ENCODE data around the gene LYRM1. TPM values are rescaled to one million over a fixed set of nuclear protein-coding genes. Genes with fewer than 3 reads are reported as not detected.

LYRM1 gene
- total and polyA plus RNA-seq, 2 experiments from 2014 or later: 18.7 to 24.8 TPM

- Mint-ChIP-seq H3K4me3 (no peak overlapping the region), H3K27ac (no peak overlapping the region), H3K9me3 (no peaks in the 10 kb centered on the region), H3K27me3 (ENCODE audit: insufficient read depth, low read depth, poor library complexity) (peaks cover 3% of the 10 kb centered on the region), H3K36me3 (ENCODE audit: low read depth) (peaks cover 3% of the 10 kb centered on the region; the same call in 1 of the 3 replicates), H3K4me1 (peaks cover 15% of the 10 kb centered on the region; the same call in 2 of the 3 replicates)
- H4K20me1 ChIP-seq (replicated peaks; ENCODE audit: insufficient read depth): no peaks in the 10 kb centered on the region; the same call in 1 of the 2 replicates
- H2AFZ ChIP-seq: no peak overlapping the region
- H3K4me2 ChIP-seq: no peak overlapping the region
- H3K27ac ChIP-seq (ENCODE audit: low read depth): no peak overlapping the region
- H3K36me3 ChIP-seq (ENCODE audit: insufficient read depth): no peaks in the 10 kb centered on the region
- peaks cover 96% of the 10 kb centered on the region for H3K79me2 ChIP-seq (replicated peaks; ENCODE audit: insufficient read depth)
- no peaks in the 10 kb centered on the region for H3K27me3 ChIP-seq (ENCODE audit: insufficient read depth)
- no peak for TF ChIP-seq ZNF331 (CRISPR knock-in tag; IDR thresholded peaks at IDR 0.05; ENCODE audit: low read depth)
- TF ChIP-seq ETS1 (IDR thresholded peaks at IDR 0.05): no peak
- no peak for TF ChIP-seq ZNF462 (CRISPR knock-in tag; IDR thresholded peaks at IDR 0.05)
- no peak for TF ChIP-seq NANOG (IDR thresholded peaks at IDR 0.05; ENCODE audit: borderline replicate concordance)
- no peak for TF ChIP-seq CTCF (conservative IDR thresholded peaks at IDR 0.05; ENCODE audit: low read depth in 2 of 2)
- TF ChIP-seq POLR2AphosphoS5 (IDR thresholded peaks at IDR 0.05; ENCODE audit: low read depth): no peak
- no peak for TF ChIP-seq CREB1 (CRISPR knock-in tag; IDR thresholded peaks at IDR 0.05; ENCODE audit: low read depth)
- TF ChIP-seq ZNF114 (CRISPR knock-in tag; IDR thresholded peaks at IDR 0.05): no peak
- no peak for TF ChIP-seq STAT1 (IDR thresholded peaks at IDR 0.05; ENCODE audit: unreplicated experiment)
- TF ChIP-seq EZH2 (IDR thresholded peaks at IDR 0.05; ENCODE audit: low read depth, unreplicated experiment): no peak
- TF ChIP-seq JUNB (IDR thresholded peaks at IDR 0.05; ENCODE audit: unreplicated experiment): no peak
- no peak for TF ChIP-seq EZH2phosphoT487 (IDR thresholded peaks at IDR 0.05; ENCODE audit: unreplicated experiment)
- TF ChIP-seq REST (IDR thresholded peaks at IDR 0.05; ENCODE audit: unreplicated experiment): no peak
- DNase-seq (ENCODE audit: low spot score) (no peak), ATAC-seq (no peak)
- H3K9me2 ChIP-seq (ENCODE audit: insufficient read depth): no peaks in the 10 kb centered on the region
- H3F3A ChIP-seq (replicated peaks; ENCODE audit: low read depth): no peaks in the 10 kb centered on the region
- H3K4me3 ChIP-seq: no peak overlapping the region
- H3K4me1 ChIP-seq (ENCODE audit: insufficient read depth): peaks cover 15% of the 10 kb centered on the region
Measured at GRCh38 chr16:20883554-20884239, 16.9 kb upstream of the LYRM1 start.
